Measurements from ENCODE around the gene CDH5. TPM values are rescaled to one million over a fixed set of nuclear protein-coding genes. Genes with fewer than 3 reads are reported as not detected.

Gene CDH5, protein sequence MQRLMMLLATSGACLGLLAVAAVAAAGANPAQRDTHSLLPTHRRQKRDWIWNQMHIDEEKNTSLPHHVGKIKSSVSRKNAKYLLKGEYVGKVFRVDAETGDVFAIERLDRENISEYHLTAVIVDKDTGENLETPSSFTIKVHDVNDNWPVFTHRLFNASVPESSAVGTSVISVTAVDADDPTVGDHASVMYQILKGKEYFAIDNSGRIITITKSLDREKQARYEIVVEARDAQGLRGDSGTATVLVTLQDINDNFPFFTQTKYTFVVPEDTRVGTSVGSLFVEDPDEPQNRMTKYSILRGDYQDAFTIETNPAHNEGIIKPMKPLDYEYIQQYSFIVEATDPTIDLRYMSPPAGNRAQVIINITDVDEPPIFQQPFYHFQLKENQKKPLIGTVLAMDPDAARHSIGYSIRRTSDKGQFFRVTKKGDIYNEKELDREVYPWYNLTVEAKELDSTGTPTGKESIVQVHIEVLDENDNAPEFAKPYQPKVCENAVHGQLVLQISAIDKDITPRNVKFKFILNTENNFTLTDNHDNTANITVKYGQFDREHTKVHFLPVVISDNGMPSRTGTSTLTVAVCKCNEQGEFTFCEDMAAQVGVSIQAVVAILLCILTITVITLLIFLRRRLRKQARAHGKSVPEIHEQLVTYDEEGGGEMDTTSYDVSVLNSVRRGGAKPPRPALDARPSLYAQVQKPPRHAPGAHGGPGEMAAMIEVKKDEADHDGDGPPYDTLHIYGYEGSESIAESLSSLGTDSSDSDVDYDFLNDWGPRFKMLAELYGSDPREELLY
- 10 to 100 TPM; 40.3 to 81.2 (median 55.9) TPM for total RNA-seq
- polyA plus RNA-seq: 10 to 100 TPM; 39.4 to 53.9 TPM
- long read RNA-seq, donor 1, full-length matches to known transcripts: 12 of 58 reads
- long read RNA-seq, donor 1, partial matches to known transcripts: 46 of 58 reads
- long read RNA-seq, donor 1, other reads (novel, unspliced or antisense): 0 of 58 reads
- long read RNA-seq, donor 2, full-length matches to known transcripts: 4 of 43 reads
- long read RNA-seq, donor 2, partial matches to known transcripts: 36 of 43 reads
- long read RNA-seq, donor 2, other reads (novel, unspliced or antisense): 3 of 43 reads
- long read RNA-seq, donor 3, full-length matches to known transcripts: 24 of 117 reads
- long read RNA-seq, donor 3, partial matches to known transcripts: 89 of 117 reads
- long read RNA-seq, donor 3, other reads (novel, unspliced or antisense): 4 of 117 reads

DNA sequence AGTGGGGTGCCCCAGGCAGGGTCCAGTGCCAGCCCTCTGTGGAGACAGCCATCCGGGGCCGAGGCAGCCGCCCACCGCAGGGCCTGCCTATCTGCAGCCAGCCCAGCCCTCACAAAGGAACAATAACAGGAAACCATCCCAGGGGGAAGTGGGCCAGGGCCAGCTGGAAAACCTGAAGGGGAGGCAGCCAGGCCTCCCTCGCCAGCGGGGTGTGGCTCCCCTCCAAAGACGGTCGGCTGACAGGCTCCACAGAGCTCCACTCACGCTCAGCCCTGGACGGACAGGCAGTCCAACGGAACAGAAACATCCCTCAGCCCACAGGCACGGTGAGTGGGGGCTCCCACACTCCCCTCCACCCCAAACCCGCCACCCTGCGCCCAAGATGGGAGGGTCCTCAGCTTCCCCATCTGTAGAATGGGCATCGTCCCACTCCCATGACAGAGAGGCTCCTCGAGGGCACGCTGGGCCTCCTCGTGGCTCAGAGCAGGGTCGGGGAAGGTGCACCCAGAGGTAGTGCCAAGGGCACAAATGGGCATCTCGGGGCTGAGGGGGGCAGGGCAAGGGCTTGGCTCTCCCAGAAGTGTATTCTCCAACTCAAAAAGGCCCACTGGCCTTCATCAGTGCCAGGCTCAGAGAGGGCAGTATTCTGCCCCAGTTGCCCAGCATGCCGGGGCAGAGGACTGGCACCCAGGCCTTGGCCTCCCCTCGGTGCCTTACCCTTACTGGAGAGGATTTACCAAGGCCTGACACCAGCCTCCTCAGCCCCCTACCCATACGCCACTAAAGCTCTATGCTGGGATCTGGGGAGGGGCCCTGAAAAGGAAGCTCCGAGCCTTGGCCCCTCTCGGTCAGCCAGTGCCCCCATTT is at the start of gene CDH5:
Gene CDH5, plus strand, starts transcription at position 259 of the 867 bp plus-strand sequence. CDS start 12,647 bp downstream, outside the sequence.
- 55 to 71% methylated on average over 25 of the region's 25 CpGs for WGBS, 2 donors
- TF ChIP-seq, protein P1, sequence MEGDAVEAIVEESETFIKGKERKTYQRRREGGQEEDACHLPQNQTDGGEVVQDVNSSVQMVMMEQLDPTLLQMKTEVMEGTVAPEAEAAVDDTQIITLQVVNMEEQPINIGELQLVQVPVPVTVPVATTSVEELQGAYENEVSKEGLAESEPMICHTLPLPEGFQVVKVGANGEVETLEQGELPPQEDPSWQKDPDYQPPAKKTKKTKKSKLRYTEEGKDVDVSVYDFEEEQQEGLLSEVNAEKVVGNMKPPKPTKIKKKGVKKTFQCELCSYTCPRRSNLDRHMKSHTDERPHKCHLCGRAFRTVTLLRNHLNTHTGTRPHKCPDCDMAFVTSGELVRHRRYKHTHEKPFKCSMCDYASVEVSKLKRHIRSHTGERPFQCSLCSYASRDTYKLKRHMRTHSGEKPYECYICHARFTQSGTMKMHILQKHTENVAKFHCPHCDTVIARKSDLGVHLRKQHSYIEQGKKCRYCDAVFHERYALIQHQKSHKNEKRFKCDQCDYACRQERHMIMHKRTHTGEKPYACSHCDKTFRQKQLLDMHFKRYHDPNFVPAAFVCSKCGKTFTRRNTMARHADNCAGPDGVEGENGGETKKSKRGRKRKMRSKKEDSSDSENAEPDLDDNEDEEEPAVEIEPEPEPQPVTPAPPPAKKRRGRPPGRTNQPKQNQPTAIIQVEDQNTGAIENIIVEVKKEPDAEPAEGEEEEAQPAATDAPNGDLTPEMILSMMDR (IDR thresholded peaks at IDR 0.05): no peak
- Histone ChIP-seq H3K27me3 (peaks cover 0 to 16% (median 0%) of the 10 kb centered on the region in 7 donors), H3K27ac (peak within 1 kb of the TSS; percentile 85 to 96 (median 91)), H3K9me3 (no peaks in the 10 kb centered on the region), H3K36me3 (peaks cover 0 to 7% (median 0%) of the 10 kb centered on the region in 9 donors), H3K4me3 (peak within 1 kb of the TSS; percentile 49 to 78 (median 54)), H3K4me1 (peaks cover 12 to 80% (median 60%) of the 10 kb centered on the region in 9 donors)
- ATAC-seq (peak; percentile 43 to 72 (median 68)), DNase-seq (peak; percentile 81 to 87)
- intact Hi-C loops (cut with DNase I): no loop called here

DNA sequence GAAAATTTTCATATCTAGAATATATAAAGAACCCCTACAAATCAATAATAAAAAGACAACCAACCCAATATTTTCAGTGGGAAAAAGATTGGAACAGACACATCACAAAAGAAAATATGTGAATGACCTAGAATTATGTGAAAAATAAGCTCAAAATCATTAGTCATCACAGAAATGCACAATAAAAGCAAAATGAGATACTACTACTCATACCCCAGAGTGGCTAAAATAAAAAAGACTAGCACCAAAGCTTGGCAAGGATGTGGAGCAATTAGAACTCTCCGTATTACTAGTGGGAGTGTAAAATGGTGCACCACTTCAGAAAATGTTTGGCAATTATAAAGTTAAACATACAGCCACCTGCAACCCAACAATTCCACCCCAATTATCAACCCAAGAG is 48.0 kb upstream of the CDH5 start:
- Histone ChIP-seq H3K9me3 (no peaks in the 10 kb centered on the region), H3K4me1 (peaks cover 0 to 12% (median 7%) of the 10 kb centered on the region in 9 donors), H3K36me3 (no peaks in the 10 kb centered on the region), H3K27me3 (peaks cover 0 to 10% (median 0%) of the 10 kb centered on the region in 7 donors), H3K4me3 (no peak overlapping the region), H3K27ac (no peak overlapping the region)
- ATAC-seq (no peak), DNase-seq (no peak)
- intact Hi-C loops (cut with DNase I): no loop called here
- TF ChIP-seq, protein P1 (IDR thresholded peaks at IDR 0.05): no peak
- WGBS, 2 donors: 85 to 93% methylated on average over 1 of the region's 1 CpG

DNA sequence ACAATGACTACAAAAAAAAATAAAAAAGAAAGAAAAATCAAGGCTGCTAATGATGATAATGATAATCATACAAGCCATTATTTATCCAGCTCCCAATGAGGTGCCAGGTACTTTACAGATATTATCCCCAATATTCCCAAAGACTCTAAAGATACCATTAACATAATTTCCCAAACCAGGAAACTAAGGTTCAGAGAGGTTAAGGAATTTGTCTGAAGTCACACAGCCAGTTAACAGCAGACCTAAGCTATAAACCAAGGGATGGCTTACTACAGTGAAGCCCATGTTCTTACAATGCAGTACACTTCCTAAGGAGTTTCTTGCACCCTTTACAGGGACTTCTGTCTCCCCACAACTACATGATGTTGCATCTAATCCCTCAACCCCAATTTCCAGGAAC is 45.7 kb upstream of the CDH5 start:
- ATAC-seq: no peak

More for the DNA sequence above, 45.7 kb upstream of the CDH5 start:
- Histone ChIP-seq H3K4me1 (no peaks in the 10 kb centered on the region), H3K4me3 (no peak overlapping the region), H3K27me3 (peaks cover 0 to 23% (median 0%) of the 10 kb centered on the region in 7 donors), H3K9me3 (no peaks in the 10 kb centered on the region), H3K27ac (no peak overlapping the region), H3K36me3 (no peaks in the 10 kb centered on the region)
- no peak for DNase-seq
- intact Hi-C loops (cut with DNase I): no loop called here
- TF ChIP-seq, protein P1 (IDR thresholded peaks at IDR 0.05): no peak

All from heart right ventricle (tissue), 16 donors.